SU-DHL-6 (cell line): ENCODE results near the gene NCKAP1.

Experiments
- EZH2phosphoT487 ChIP-seq: fragments of 200-600 bp; sonication (generic), shearing (Covaris generic); conservative IDR thresholded peaks from 2 replicates; pipeline ENCODE4 v1.6.1; 2018; ENCODE audit warnings: mild to moderate bottlenecking, antibody characterized with exemption, low read length, moderate library complexity, mixed read lengths
- TF ChIP-seq, protein P1 (sequence below): fragments of 200-600 bp; sonication (generic); IDR thresholded peaks from one replicate; pipeline ENCODE4 v1.5.1; 2017; ENCODE audit warnings: antibody characterized with exemption, mild to moderate bottlenecking, low read length, moderate library complexity; ENCODE audit not compliant: insufficient read depth, poor library complexity, severe bottlenecking

DNA sequence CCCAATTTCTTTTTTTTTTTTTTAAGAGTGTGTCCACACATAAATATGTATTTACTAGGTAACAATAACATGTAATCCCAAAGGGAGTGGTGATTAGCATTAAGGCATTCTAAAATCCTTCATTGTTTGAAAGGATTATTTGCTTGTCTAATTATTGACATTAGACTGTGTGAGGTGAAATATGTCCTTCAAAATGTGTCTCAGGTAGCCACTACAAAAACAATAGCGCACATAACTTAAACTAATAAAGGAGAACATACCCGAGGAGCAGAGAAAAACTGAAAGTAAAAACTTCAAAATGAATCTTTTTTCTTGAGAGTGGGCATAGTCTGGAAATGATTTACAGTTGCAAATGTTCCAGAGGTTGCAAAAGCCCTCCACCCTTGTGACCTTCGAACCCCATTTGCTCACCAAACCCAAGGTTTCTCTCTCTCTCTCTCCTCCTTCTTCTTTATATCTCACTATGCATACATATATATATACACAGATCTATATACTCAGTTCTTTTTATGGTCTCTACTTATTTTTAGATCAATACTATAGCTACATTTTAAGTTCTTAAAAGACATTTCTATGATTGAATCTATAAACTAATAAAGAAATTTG, 147.4 kb downstream of the NCKAP1 start:
- TF ChIP-seq, protein P1, sequence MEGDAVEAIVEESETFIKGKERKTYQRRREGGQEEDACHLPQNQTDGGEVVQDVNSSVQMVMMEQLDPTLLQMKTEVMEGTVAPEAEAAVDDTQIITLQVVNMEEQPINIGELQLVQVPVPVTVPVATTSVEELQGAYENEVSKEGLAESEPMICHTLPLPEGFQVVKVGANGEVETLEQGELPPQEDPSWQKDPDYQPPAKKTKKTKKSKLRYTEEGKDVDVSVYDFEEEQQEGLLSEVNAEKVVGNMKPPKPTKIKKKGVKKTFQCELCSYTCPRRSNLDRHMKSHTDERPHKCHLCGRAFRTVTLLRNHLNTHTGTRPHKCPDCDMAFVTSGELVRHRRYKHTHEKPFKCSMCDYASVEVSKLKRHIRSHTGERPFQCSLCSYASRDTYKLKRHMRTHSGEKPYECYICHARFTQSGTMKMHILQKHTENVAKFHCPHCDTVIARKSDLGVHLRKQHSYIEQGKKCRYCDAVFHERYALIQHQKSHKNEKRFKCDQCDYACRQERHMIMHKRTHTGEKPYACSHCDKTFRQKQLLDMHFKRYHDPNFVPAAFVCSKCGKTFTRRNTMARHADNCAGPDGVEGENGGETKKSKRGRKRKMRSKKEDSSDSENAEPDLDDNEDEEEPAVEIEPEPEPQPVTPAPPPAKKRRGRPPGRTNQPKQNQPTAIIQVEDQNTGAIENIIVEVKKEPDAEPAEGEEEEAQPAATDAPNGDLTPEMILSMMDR = no peak
- TF ChIP-seq EZH2phosphoT487 = no peak
